Lung (tissue), 12 donors: ENCODE results near the gene PLA2G4E. TPM values are rescaled to one million over a fixed set of nuclear protein-coding genes. Genes with fewer than 3 reads are reported as not detected.

Experiments
- ATAC-seq: fragments of 200-7000 bp; cut with Tn5 transposase; one replicate; pipeline ENCODE4 v1.9.1; 2020; ENCODE audit warnings: moderate number of reproducible peaks; ENCODE audit not compliant: insufficient read depth, low FRiP score
- DNase-seq, 3 donors: peaks; one replicate each; pipeline ENCODE4 v3.0.0-alpha.2; 2013 to 2017
- H3K27ac ChIP-seq, 2 donors: one replicate each; pipeline ENCODE4 v1.5.1; 2013; ENCODE audit warnings: mild to moderate bottlenecking in 2 of 2, moderate library complexity in 2 of 2, control low read depth in 1 of 2, inconsistent platforms in 1 of 2, low read depth in 1 of 2, low read length in 1 of 2
- H3K27me3 ChIP-seq, 3 donors: one replicate each; pipeline ENCODE4 v1.5.1; 2013; ENCODE audit warnings: low read length in 2 of 3; ENCODE audit not compliant: control insufficient read depth in 3 of 3, insufficient read depth in 3 of 3
- H3K36me3 ChIP-seq, 4 donors: one replicate each; pipeline ENCODE4 v1.5.1; 2013; ENCODE audit warnings: low read length in 4 of 4, mild to moderate bottlenecking in 1 of 4, moderate library complexity in 1 of 4; ENCODE audit not compliant: control insufficient read depth in 4 of 4, insufficient read depth in 4 of 4
- H3K4me1 ChIP-seq, 5 donors: one replicate each; pipeline ENCODE4 v1.5.1; 2013; ENCODE audit warnings: low read length in 5 of 5, mild to moderate bottlenecking in 2 of 5, moderate library complexity in 1 of 5; ENCODE audit not compliant: control insufficient read depth in 5 of 5, insufficient read depth in 5 of 5
- H3K4me3 ChIP-seq: one replicate; pipeline ENCODE4 v1.5.1; 2013; ENCODE audit warnings: mild to moderate bottlenecking, control low read depth, moderate library complexity
- H3K9ac ChIP-seq, 2 donors: one replicate each; pipeline ENCODE4 v1.5.1; 2013; ENCODE audit warnings: low read length in 2 of 2, control low read depth in 1 of 2; ENCODE audit not compliant: insufficient read depth in 1 of 2
- H3K9me3 ChIP-seq, 4 donors: one replicate each; pipeline ENCODE4 v1.5.1; 2013; ENCODE audit warnings: low read length in 3 of 4, mild to moderate bottlenecking in 1 of 4, moderate library complexity in 1 of 4; ENCODE audit not compliant: control insufficient read depth in 4 of 4, insufficient read depth in 3 of 4
- WGBS, 2 donors: extraction: QIAGEN DNeasy Blood & Tissue Kit; methylation state at CpG; one replicate each; pipeline ENCODE4 v1.1.7; 2013; 5-methylcytosine and 5-hydroxymethylcytosine counted together
- polyA plus RNA-seq, 2 donors: library from polyadenylated mRNA; stranded (reverse); fragments of 200-250 nt; gene quantifications; one replicate each; pipeline ENCODE4 v1.2.1, GENCODE V29; 2013
- total RNA-seq, 2 donors: library from RNA; depleted of rRNA in 1 of 2; stranded (reverse); fragments of >200 nt in 1 of 2; gene quantifications; one replicate each; pipeline ENCODE4 v1.2.1, GENCODE V29; 2014 to 2021
- TF ChIP-seq, protein P1 (sequence below): IDR thresholded peaks from 2 replicates; pipeline ENCODE4 v1.5.1; 2012; ENCODE audit warnings: mild to moderate bottlenecking; ENCODE audit errors: control extremely low read depth, extremely low read depth
- donor health status: control.
- donor health status: control.
- donor health status: Bipolar disorder and iron deficiency.
- donor health status: healthy.
- donor health status: DM: yes; HTN: yes; CAD: no.

The PLA2G4E gene
- total and polyA plus RNA-seq, 4 donors: 0.38 to 1.7 (median 1.7) TPM; not detected in 1

DNA sequence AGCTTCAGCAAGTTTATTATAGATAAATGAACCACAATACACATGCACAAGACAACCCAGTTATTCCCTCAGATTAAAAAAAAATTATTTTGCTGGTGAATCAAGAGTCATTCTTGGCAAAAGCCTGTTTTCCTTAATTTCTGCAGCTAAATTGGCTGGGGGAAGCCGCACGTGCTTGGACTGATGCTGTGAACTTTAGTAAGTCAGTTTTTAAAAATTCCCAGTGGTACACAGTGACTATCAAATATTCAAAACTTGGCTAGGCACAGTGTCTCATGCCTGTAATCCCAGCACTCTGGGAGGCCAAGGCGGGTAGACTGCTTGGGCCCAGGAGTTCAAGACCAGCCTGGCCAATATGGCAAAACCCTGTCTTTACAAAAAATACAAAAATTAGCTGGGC lies 72.4 kb downstream of the PLA2G4E start:
- H3K27ac ChIP-seq: no peak overlapping the region
- peaks cover 0 to 3% (median 0%) of the 10 kb centered on the region in 4 donors for H3K9me3 ChIP-seq
- H3K9ac ChIP-seq: no peak overlapping the region
- no peak for DNase-seq
- H3K27me3 ChIP-seq: no peaks in the 10 kb centered on the region
- H3K4me1 ChIP-seq: peaks cover 6 to 35% (median 14%) of the 10 kb centered on the region in 5 donors
- peaks cover 0 to 27% (median 4%) of the 10 kb centered on the region in 4 donors for H3K36me3 ChIP-seq
- no peak for ATAC-seq
- 90 to 94% methylated on average over 3 of the region's 3 CpGs for WGBS, 2 donors
- TF ChIP-seq, protein P1, sequence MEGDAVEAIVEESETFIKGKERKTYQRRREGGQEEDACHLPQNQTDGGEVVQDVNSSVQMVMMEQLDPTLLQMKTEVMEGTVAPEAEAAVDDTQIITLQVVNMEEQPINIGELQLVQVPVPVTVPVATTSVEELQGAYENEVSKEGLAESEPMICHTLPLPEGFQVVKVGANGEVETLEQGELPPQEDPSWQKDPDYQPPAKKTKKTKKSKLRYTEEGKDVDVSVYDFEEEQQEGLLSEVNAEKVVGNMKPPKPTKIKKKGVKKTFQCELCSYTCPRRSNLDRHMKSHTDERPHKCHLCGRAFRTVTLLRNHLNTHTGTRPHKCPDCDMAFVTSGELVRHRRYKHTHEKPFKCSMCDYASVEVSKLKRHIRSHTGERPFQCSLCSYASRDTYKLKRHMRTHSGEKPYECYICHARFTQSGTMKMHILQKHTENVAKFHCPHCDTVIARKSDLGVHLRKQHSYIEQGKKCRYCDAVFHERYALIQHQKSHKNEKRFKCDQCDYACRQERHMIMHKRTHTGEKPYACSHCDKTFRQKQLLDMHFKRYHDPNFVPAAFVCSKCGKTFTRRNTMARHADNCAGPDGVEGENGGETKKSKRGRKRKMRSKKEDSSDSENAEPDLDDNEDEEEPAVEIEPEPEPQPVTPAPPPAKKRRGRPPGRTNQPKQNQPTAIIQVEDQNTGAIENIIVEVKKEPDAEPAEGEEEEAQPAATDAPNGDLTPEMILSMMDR: no peak
- no peak overlapping the region for H3K4me3 ChIP-seq

DNA sequence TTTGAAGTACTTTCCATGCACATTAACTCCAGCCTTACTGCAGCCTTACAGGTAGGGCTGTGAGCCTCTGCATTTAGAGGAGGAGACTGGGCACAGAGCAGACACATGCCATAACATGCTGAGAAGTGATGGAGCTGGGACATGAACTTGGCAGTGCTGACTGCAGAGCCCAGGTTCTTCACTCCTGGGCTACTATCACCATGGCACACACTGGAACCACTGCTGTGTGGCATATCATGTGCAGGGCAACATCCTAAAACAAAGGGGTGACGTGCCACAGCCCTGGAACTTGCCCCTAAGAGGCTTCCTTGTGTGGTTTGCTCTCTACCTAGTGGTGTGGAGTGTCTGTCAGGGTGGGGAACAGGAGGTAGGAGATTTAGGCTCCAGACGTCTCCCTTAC lies 73.9 kb downstream of the PLA2G4E start:
- peaks cover 0 to 19% (median 2%) of the 10 kb centered on the region in 4 donors for H3K36me3 ChIP-seq
- peaks cover 6 to 30% (median 14%) of the 10 kb centered on the region in 5 donors for H3K4me1 ChIP-seq
- H3K27ac ChIP-seq: peak overlapping the region in 1 of 2 donors; percentile 51
- no peaks in the 10 kb centered on the region for H3K27me3 ChIP-seq
- no peak overlapping the region for H3K4me3 ChIP-seq
- no peak overlapping the region for H3K9ac ChIP-seq
- TF ChIP-seq, protein P1: no peak
- no peak for ATAC-seq
- WGBS, 2 donors: 90 to 91% methylated on average over 2 of the region's 2 CpGs
- H3K9me3 ChIP-seq: peaks cover 0 to 3% (median 0%) of the 10 kb centered on the region in 4 donors
- DNase-seq: no peak

DNA sequence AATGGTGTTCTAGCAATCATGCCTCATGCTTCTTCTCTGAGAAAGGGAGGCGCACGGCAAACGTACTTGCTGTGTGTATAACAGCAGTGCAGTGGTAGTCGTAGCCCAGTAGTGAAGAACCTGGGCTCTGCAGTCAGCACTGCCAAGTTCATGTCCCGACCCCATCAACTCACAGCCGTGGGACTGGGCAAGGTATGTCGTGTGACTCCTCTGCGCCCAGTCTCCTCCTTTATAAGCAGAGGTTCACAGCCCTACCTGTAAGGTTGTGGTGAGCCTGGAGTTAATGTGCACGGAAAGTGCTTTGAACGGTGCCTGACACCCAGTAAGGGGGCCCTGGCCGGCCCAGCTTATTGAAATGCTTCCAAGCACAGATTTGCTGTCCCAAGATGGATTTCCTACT lies 75.1 kb downstream of the PLA2G4E start:
- no peak overlapping the region for H3K4me3 ChIP-seq
- WGBS, 2 donors: 84 to 93% methylated on average over 11 of the region's 11 CpGs
- H3K9ac ChIP-seq: no peak overlapping the region
- no peaks in the 10 kb centered on the region for H3K27me3 ChIP-seq
- TF ChIP-seq, protein P1: no peak
- peaks cover 0 to 3% (median 0%) of the 10 kb centered on the region in 4 donors for H3K9me3 ChIP-seq
- peaks cover 0 to 22% (median 0%) of the 10 kb centered on the region in 4 donors for H3K36me3 ChIP-seq
- H3K4me1 ChIP-seq: peaks cover 5 to 23% (median 14%) of the 10 kb centered on the region in 5 donors
- DNase-seq (no peak), ATAC-seq (no peak)
- peak overlapping the region in 1 of 2 donors; percentile 74 for H3K27ac ChIP-seq

DNA sequence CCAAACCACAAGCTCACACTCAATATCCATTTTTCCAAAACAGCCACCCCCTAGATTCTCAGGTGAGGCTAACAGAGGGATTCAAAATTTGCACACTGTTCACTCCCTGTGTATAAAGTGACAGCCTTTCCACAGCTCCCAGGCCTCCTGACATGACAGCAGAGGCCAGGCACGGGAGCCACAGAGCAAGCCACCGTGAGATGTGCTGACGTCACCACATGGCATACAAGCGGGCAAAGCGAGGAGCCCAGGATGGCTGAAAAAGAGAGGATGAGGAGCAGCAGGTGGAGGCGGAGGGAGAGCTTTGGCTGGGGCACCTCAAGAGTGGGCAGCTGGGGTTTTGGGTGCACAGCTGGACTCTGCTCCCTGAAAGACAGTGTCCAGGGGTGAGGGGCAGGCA lies 75.6 kb downstream of the PLA2G4E start:
- ATAC-seq (no peak), DNase-seq (no peak)
- 95 to 98% methylated on average over 6 of the region's 6 CpGs for WGBS, 2 donors
- H3K9me3 ChIP-seq: peaks cover 0 to 3% (median 0%) of the 10 kb centered on the region in 4 donors
- H3K27me3 ChIP-seq: no peaks in the 10 kb centered on the region
- peaks cover 0 to 24% (median 0%) of the 10 kb centered on the region in 4 donors for H3K36me3 ChIP-seq
- no peak overlapping the region for H3K4me3 ChIP-seq
- no peak overlapping the region for H3K9ac ChIP-seq
- peak overlapping the region; percentile 6 to 74 for H3K27ac ChIP-seq
- H3K4me1 ChIP-seq: peaks cover under 1 to 21% (median 12%) of the 10 kb centered on the region in 5 donors
- TF ChIP-seq, protein P1: no peak
